Peyer's patch (tissue), 4 donors: Measurements from ENCODE around the gene GJB2.

ENCODE experiments used
- POLR2A ChIP-seq, 2 donors: fragments of 450-650 bp; IDR thresholded peaks; one replicate each; pipeline ENCODE4 v1.5.1; 2017; ENCODE audit warnings: antibody characterized with exemption in 2 of 2, mild to moderate bottlenecking in 2 of 2, moderate library complexity in 2 of 2
- TF ChIP-seq, protein P1 (sequence below), 6 experiments: fragments of 450-650 bp in 4 of 6; fragments of 200-600 bp in 2 of 6; sonication (generic) in 1 of 6; IDR thresholded peaks; one replicate each; pipeline ENCODE4 v1.5.1; 2017 to 2019; ENCODE audit warnings: antibody characterized with exemption in 6 of 6, mild to moderate bottlenecking in 3 of 6, moderate library complexity in 1 of 6

DNA sequence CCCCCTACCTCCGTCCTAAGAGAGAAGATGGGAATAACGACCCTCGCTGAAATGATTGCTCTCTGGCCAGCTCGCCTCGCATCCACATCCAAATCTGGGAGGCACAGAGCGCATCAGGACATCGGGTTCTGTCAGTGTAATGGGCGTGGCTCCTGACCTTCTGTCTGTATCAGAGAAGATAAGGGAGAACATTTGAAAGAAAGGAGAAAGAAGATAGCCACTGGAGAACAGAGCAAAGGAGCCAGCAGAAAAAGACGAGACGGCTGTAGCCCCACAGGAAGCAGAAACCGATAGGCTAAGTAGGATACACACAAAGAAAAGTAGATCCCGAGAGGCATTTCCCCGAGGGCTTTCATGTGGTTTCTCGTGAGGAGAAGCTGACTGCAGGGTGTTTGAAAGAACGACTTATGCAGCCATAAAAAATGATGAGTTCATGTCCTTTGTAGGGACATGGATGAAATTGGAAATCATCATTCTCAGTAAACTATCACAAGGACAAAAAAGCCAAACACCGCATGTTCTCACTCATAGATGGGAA, 14.0 kb upstream of the GJB2 start:
- TF ChIP-seq, protein P1, sequence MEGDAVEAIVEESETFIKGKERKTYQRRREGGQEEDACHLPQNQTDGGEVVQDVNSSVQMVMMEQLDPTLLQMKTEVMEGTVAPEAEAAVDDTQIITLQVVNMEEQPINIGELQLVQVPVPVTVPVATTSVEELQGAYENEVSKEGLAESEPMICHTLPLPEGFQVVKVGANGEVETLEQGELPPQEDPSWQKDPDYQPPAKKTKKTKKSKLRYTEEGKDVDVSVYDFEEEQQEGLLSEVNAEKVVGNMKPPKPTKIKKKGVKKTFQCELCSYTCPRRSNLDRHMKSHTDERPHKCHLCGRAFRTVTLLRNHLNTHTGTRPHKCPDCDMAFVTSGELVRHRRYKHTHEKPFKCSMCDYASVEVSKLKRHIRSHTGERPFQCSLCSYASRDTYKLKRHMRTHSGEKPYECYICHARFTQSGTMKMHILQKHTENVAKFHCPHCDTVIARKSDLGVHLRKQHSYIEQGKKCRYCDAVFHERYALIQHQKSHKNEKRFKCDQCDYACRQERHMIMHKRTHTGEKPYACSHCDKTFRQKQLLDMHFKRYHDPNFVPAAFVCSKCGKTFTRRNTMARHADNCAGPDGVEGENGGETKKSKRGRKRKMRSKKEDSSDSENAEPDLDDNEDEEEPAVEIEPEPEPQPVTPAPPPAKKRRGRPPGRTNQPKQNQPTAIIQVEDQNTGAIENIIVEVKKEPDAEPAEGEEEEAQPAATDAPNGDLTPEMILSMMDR (IDR thresholded peaks at IDR 0.05), result no peak
- TF ChIP-seq POLR2A (IDR thresholded peaks at IDR 0.05), result no peak
